ENCODE results near the gene MMP26.

DNA sequence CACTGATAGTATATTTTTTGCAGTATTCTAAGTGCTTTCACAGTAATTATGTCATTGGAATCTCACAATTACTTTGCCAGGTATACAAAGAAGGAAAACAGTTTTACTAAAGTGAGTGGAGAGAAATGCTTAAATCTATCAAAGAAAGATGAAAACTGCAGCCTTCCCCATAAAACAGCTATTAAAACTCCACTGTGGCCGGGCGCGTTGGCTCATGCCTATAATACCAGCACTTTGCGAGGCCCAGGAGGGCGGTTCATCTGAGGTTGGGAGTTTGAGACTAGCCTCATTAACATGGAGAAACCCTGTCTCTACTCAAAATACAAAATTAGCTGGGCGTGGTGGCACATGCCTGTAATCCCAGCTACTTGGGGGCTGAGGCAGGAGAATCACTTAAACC, 41.7 kb upstream of the MMP26 start:
- TF ChIP-seq, protein P1, sequence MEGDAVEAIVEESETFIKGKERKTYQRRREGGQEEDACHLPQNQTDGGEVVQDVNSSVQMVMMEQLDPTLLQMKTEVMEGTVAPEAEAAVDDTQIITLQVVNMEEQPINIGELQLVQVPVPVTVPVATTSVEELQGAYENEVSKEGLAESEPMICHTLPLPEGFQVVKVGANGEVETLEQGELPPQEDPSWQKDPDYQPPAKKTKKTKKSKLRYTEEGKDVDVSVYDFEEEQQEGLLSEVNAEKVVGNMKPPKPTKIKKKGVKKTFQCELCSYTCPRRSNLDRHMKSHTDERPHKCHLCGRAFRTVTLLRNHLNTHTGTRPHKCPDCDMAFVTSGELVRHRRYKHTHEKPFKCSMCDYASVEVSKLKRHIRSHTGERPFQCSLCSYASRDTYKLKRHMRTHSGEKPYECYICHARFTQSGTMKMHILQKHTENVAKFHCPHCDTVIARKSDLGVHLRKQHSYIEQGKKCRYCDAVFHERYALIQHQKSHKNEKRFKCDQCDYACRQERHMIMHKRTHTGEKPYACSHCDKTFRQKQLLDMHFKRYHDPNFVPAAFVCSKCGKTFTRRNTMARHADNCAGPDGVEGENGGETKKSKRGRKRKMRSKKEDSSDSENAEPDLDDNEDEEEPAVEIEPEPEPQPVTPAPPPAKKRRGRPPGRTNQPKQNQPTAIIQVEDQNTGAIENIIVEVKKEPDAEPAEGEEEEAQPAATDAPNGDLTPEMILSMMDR (optimal IDR thresholded peaks at IDR 0.05 in 1 of 3, IDR thresholded peaks at IDR 0.05 in 1 of 3, conservative IDR thresholded peaks at IDR 0.05 in 1 of 3; ENCODE audit: extremely low read depth in 1 of 3, insufficient read depth in 2 of 3, low read length in 3 of 3), result no peak
- TF ChIP-seq EZH2 (IDR thresholded peaks at IDR 0.05; ENCODE audit: low read length), result no peak
